ENCODE results near the gene IFNA2.

DNA sequence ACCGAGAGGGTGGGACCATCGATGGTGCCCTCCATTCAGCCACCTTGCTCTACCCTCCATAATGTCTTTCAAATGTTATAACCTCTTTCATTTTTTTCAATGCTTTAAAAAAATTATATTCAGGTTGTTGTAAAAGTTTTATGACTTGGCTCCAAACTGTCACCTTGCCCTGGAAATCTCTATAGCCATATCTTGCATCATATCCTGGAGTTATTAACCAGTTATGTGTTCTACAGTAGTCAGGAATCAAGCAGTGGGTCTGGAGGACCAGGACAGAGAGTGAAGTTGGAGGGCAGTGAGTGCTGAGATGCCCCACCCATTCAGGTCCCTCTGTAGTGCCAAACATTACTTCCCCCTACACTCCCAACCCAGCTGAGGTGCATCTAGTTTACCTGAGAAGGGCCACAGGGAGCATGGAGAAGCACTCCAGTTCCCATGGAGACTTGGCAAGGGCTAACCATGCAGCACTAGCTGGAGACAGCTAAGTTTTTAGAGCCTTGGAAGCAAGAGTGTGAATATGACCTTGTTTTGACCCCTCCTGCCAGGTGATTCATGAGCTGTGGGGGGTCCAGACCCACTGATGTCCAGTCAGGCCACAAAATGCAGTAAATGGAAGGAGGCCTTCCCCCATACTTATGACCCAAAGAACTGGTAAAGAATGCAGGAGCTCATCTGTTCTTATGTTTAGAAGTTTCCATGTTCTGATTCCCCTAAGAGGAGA lies 29.2 kb upstream of the IFNA2 start:
- TF ChIP-seq, protein P1, sequence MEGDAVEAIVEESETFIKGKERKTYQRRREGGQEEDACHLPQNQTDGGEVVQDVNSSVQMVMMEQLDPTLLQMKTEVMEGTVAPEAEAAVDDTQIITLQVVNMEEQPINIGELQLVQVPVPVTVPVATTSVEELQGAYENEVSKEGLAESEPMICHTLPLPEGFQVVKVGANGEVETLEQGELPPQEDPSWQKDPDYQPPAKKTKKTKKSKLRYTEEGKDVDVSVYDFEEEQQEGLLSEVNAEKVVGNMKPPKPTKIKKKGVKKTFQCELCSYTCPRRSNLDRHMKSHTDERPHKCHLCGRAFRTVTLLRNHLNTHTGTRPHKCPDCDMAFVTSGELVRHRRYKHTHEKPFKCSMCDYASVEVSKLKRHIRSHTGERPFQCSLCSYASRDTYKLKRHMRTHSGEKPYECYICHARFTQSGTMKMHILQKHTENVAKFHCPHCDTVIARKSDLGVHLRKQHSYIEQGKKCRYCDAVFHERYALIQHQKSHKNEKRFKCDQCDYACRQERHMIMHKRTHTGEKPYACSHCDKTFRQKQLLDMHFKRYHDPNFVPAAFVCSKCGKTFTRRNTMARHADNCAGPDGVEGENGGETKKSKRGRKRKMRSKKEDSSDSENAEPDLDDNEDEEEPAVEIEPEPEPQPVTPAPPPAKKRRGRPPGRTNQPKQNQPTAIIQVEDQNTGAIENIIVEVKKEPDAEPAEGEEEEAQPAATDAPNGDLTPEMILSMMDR (IDR thresholded peaks at IDR 0.05) = no peak
- no peak for TF ChIP-seq POLR2A (IDR thresholded peaks at IDR 0.05)
- no peak for TF ChIP-seq POLR2AphosphoS5 (IDR thresholded peaks at IDR 0.05)

Data from breast epithelium (tissue), 3 donors.